ENCODE results near the gene UHRF1.
"Not testable (repeated sequence)": the region's sequence is repeated elsewhere in the genome, so short reads cannot be mapped to it uniquely, and the experiment has no call there.

The UHRF1 gene

GRCh38 chr19:4938461-4938860 lies 29.2 kb downstream of the UHRF1 start:
- DNase-seq, result not testable (repeated sequence)

GRCh38 chr19:4939466-4939865 lies 30.2 kb downstream of the UHRF1 start:
- DNase-seq, result no peak

- not testable (repeated sequence) for DNase-seq
Observed at GRCh38 chr19:4941638-4942169, 32.4 kb downstream of the UHRF1 start.

DNA sequence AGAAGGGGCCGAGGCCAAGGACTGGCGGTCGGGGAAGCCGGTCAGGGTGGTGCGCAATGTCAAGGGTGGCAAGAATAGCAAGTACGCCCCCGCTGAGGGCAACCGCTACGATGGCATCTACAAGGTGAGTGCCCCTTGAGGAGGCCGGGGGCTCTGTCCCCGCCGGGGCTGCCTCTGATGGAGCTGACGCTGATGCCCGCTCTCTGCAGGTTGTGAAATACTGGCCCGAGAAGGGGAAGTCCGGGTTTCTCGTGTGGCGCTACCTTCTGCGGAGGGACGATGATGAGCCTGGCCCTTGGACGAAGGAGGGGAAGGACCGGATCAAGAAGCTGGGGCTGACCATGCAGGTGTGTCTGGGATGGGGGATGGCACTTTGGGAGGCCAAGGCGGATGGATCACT lies 41.3 kb downstream of the UHRF1 start:
- not testable (repeated sequence) for DNase-seq

DNA sequence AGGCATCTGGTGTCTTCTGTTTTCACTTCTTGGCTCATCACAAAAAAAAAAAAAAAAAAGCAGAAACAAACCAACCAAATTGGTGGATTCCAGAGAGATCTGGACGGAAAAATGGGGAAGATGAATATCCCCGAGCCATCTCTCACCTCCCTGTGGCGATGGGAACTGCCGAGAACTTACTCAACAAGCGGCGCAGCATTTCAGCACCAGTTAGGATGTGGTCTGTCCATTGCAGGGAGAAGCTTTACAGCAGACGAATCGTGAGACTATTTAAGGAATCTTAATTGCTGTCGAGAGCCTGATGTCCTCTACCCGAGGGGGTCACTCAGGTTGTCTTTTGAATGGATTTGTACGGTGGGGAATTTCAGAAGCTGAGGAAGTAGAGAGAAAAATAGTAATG lies 42.4 kb downstream of the UHRF1 start:
- DNase-seq, result no peak

GRCh38 chr19:4952945-4953344 lies 43.6 kb downstream of the UHRF1 start:
- DNase-seq, result no peak

DNA sequence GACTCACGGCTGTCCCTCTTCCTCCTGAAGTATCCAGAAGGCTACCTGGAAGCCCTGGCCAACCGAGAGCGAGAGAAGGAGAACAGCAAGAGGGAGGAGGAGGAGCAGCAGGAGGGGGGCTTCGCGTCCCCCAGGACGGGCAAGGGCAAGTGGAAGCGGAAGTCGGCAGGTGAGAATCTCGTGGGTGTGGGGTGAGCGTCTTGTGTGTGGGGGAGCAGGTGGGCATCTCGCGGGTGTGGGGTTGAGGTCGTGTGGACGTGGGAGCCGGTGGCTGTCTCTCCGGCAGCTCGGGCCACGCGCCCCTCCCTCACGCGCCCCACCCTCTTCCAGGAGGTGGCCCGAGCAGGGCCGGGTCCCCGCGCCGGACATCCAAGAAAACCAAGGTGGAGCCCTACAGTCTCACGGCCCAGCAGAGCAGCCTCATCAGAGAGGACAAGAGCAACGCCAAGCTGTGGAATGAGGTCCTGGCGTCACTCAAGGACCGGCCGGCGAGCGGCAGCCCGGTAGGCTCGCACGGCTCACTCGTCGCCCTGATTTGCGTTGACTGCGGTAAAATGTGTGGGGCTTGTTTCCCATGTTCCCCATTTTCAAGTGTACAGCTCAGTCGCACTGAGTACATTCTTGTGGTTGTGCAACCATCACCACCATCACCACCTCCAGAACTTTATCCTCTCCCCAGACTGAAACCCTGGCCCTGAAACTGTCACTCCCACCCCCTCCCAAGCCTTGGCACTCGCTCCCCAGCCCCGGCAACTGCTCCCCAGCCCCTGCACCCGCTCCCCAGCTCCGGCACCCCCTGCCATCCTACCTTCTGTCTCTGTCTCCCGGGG lies 45.2 kb downstream of the UHRF1 start:
- not testable (repeated sequence) for DNase-seq

DNA sequence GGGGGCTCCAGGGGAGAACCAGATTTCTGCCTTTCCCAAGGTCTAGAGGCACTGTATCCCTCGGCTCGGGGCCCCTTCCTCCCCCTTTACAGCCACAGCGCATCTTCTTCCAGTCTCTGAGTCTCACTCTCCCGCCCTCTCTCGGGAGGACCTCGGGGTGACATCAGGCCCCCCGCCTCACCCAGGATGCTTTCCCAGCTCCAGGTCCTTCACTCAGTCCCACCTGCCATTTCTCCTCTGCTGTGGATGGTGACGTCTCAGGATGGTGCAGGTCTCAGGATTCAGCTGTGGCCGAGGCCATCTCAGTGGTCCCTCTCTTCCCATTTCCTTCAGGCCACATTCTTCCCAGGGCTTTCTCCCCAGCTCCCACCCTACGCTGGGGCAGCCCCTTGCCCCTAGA lies 46.0 kb downstream of the UHRF1 start:
- DNase-seq, result no peak

DNA sequence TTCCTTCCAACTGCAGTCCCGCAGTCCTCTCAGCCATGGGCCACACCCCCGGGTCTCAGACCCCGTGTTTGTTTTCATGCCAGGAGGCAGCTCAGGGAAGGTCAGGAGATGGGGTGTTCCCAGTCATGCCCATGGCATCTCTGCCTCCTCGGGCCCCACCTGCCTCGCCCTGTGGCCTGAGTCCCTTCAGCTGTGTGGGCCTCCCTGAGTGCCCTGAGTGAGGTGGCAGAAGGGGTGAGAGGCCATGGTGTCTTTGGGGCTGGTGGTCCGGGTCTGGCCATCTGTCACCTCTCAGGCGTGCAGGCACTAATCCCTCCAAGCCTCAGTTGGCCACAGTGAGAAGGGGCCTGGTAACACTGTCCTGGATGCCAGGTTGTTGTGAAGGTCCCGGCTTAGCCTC lies 48.7 kb downstream of the UHRF1 start:
- DNase-seq, result no peak

GRCh38 chr19:4962085-4962619 lies 52.9 kb downstream of the UHRF1 start:
- no peak for DNase-seq

- no peak for DNase-seq
Observed at GRCh38 chr19:4965061-4965460, 55.8 kb downstream of the UHRF1 start.

- no peak for DNase-seq
Observed at GRCh38 chr19:4966591-4966990, 57.3 kb downstream of the UHRF1 start.

- DNase-seq, result no peak
Observed at GRCh38 chr19:4967738-4968461, 58.6 kb downstream of the UHRF1 start.

DNA sequence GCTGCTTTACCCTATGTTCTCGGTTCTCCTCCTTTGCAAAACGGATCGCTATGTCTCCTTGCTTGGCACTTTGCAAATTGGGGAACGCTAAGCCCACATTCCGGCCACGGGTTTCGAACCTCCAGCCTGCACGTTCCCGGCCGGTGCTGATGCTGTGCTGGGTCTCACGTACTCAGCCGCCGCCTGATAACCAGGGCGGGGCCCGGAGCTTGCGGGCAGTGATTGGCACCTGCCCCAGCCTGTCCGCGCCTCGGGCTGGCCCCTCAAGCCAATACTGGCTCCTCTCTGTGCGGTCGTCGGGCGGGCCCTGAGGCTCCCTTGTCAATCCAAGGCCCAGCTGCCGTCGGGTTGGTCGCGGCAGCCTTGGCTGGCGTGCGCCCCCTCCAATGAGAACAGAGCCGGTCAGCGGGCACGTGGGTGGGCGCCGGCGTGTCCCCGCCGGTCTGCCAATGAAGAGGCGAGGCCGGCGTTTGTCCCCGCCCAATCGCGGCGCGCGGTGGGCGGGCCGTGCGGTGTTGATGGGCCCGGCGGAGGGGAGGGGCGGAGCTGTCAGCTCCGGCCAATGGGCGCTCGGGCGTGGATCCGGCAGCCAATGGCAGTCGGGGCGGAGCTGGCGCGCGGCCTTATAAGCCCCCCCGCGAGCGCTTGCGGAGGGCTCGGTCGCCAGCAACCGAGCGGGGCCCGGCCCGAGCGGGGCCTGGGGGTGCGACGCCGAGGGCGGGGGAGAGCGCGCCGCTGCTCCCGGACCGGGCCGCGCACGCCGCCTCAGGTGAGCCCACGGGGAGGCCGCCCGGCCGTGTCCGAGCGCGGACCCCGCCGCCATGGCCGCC lies 59.4 kb downstream of the UHRF1 start, which contains the start of gene KDM4B:
Gene KDM4B, plus strand, starts transcription at position 652 of the 830 bp plus-strand sequence. CDS start 63,778 bp downstream, outside the sequence.
- DNase-seq, result peak; percentile 98 to 99

DNA sequence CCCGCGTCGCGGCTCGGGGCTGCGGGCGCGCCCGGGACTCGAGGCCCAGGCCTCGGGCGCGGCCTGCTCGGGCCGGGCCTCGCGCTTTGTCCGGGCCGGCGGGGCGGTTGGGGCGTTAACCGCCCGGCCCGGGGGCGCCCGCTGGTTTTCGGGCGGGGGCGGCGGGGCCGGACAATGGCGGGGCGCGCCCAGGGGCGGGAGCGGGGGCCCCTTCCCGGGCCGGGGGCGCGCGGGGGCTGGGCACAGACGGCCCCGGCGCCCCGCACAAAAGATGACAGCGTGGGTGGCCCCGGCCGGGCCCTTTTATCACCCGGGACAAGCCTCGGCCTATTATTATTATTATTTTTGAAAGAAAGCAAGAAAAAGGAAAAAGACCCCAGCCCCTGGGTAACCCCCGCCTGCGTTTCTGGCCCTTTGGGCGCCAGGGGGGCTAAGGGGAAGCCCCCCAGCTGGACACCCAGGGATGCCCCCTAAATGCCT lies 60.0 kb downstream of the UHRF1 start:
- no peak for DNase-seq

- DNase-seq, result no peak
Observed at GRCh38 chr19:4969772-4970531, 60.7 kb downstream of the UHRF1 start.

DNA sequence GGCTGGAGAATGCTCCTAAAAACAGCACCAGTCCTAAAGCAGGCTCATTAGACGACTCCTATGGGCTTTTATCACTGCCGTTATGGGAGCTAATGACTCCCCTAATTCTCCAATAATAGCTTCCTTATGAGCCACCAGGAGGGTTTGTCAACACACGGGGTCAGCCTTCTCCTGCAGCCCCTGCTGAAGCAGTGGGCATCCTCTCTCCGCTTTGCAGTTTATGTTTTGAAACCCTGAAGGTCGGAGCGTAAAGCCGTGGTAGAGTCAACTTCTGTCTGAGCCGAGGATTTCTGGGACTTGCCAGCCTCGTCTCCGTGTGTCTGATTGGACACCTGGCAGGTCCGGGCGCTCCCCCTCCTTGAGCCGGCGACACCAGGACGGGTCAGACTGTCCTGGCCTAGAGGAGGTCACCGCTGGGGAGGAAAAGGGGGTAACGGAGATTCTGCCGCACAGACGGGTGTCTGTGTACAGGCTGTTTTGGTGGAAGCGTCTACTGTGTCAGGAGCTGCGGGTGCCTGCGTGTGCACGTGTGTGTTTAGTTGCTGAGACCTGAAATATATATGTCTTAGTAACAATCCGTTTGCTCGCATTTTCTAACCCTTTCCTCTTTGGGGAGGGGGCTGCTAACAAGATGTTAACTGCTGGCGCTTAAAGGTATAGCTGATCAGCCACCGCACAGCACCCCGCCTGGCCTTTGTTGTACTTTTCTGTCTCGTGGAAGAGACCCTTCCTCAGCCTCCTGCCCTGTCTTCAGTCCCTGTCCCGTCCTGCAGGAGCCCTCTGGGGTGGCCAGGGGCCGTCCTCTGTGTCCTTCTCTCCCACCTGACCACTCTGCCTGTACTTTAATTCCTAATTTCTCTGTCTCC lies 61.5 kb downstream of the UHRF1 start:
- no peak for DNase-seq

DNA sequence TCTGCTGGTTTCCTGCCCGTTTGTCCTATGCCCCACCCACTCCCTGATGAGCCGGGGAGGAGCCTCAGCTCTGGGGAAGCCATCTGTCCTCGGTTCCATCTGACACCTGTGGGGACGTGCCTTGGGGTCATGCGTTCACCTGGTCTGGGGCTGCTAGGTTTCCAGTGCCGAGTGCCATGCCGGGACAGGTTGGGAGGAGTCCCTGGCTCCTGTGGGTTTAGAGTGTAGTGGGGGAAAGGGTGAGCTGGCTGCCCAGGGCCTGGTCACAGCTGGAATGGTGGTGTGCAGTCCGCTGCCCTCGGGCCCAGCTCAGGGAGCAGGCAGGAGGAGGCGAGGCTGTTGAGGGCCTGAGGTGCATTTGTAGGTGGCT lies 62.1 kb downstream of the UHRF1 start:
- DNase-seq, result no peak

DNA sequence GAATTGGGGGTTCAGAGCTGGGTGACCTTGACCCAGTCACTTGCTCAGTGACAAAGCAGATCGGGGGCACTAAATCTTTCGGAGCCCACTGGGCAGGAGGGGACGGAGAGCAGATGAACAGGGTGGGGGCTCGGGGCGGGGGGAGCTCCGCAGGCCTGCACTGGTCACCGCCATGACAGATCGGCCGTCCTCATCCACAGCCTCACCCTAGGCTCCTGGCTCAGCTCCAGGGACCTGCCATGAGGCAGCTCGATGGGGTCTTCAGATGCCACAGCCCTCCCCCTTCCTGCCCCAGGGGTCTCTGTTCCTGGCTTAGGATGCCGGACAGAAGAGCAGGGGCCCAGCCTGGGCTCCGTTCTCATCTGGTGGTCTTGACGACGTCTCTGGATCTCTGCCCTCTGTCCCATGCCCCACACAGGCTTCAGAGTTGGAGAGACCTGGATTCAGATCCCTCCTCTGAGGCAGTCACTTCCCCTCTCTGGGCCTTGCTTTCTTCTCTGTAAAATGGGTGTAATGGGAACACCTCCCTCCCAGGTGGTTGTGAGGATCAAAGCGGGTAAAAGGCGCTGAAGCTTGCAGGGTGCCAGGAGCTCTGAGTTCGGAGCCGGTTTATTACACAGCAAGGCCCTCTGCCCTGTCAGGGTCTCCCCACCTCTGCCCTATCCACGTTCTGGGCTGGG lies 62.7 kb downstream of the UHRF1 start:
- no peak for DNase-seq

Data from hippocampal formation (tissue), 2 donors.